ENCODE measurements around the gene RAP2A. TPM values are rescaled to one million over a fixed set of nuclear protein-coding genes. Genes with fewer than 3 reads are reported as not detected.
A peak's percentile ranks its signal among the peaks of the same experiment; 100 is the strongest.

The RAP2A gene
- total RNA-seq, 1 donor from 2014 or later, result 42.5 TPM

GRCh38 chr13:97394542-97394941 is 39.4 kb upstream of the RAP2A start:
- Histone ChIP-seq H3K4me1 (no peaks in the 10 kb centered on the region), H3K9me3 (no peaks in the 10 kb centered on the region), H3K27ac (no peak overlapping the region), H3K36me3 (peaks cover 23% of the 10 kb centered on the region), H3K27me3 (ENCODE audit: low read depth) (no peaks in the 10 kb centered on the region), H3K4me3 (no peak overlapping the region)
- intact Hi-C loops (cut with DNase I), result no loop called here
- DNase-seq (no peak), ATAC-seq (no peak)
- TF ChIP-seq, protein P1, sequence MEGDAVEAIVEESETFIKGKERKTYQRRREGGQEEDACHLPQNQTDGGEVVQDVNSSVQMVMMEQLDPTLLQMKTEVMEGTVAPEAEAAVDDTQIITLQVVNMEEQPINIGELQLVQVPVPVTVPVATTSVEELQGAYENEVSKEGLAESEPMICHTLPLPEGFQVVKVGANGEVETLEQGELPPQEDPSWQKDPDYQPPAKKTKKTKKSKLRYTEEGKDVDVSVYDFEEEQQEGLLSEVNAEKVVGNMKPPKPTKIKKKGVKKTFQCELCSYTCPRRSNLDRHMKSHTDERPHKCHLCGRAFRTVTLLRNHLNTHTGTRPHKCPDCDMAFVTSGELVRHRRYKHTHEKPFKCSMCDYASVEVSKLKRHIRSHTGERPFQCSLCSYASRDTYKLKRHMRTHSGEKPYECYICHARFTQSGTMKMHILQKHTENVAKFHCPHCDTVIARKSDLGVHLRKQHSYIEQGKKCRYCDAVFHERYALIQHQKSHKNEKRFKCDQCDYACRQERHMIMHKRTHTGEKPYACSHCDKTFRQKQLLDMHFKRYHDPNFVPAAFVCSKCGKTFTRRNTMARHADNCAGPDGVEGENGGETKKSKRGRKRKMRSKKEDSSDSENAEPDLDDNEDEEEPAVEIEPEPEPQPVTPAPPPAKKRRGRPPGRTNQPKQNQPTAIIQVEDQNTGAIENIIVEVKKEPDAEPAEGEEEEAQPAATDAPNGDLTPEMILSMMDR (IDR thresholded peaks at IDR 0.05), result no peak

GRCh38 chr13:97395447-97396136 is 38.4 kb upstream of the RAP2A start:
- Histone ChIP-seq H3K4me3 (no peak overlapping the region), H3K27me3 (ENCODE audit: low read depth) (no peaks in the 10 kb centered on the region), H3K27ac (no peak overlapping the region), H3K36me3 (peaks cover 23% of the 10 kb centered on the region), H3K9me3 (no peaks in the 10 kb centered on the region), H3K4me1 (no peaks in the 10 kb centered on the region)
- intact Hi-C loops (cut with DNase I), result no loop called here
- ATAC-seq (no peak), DNase-seq (no peak)
- TF ChIP-seq, protein P1 (IDR thresholded peaks at IDR 0.05), result no peak

DNA sequence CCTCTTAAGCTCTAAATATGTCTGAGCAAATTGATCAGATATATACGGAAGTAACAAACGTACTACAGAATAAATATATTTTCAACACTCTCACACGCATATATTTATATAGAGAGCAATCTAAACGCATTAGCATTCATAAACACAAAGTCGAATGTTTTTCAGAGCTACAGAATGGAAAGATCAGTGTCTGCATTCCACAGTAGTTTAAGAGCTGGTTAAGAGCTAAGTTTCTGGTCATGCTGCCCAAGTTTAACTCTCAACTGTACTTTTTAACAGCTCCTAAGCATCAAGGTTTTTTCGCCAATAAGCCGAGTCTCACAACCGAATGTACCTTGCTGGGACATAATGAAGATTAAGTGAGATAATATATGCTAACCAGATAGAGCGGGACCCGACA is 36.7 kb upstream of the RAP2A start:
- TF ChIP-seq, protein P1 (IDR thresholded peaks at IDR 0.05), result no peak
- no peak overlapping the region for H3K4me3 ChIP-seq
- intact Hi-C loops (cut with DNase I), result no loop called here
- H3K4me1 ChIP-seq, result no peaks in the 10 kb centered on the region
- H3K36me3 ChIP-seq, result peaks cover 11% of the 10 kb centered on the region
- no peaks in the 10 kb centered on the region for H3K27me3 ChIP-seq (ENCODE audit: low read depth)
- no peaks in the 10 kb centered on the region for H3K9me3 ChIP-seq
- DNase-seq (no peak), ATAC-seq (peak in 1 of 2 donors; percentile 47)
- H3K27ac ChIP-seq, result no peak overlapping the region

DNA sequence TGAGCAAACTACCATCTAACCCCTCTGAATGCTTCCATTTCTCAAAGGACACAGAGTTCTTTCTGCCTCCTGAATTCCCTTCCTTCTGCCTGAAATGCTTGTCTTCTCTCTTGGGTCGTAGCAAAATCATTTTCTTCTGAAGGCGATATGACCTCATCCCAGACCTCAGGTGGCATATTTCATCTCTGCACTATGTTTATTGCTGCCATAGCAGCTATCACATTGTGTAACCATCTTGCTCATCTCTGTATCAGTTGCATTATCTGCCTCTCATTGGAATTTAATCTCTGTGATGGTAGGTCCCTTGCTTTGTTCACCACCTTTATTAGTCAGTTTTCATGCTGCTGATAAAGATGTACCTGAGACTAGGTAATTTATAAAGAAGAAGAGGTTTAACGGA is 32.5 kb upstream of the RAP2A start:
- no peak overlapping the region for H3K27ac ChIP-seq
- H3K9me3 ChIP-seq, result no peaks in the 10 kb centered on the region
- TF ChIP-seq, protein P1 (IDR thresholded peaks at IDR 0.05), result no peak
- H3K27me3 ChIP-seq (ENCODE audit: low read depth), result no peaks in the 10 kb centered on the region
- H3K4me1 ChIP-seq, result no peaks in the 10 kb centered on the region
- no peak overlapping the region for H3K4me3 ChIP-seq
- ATAC-seq (no peak), DNase-seq (no peak)
- intact Hi-C loops (cut with DNase I), result no loop called here
- H3K36me3 ChIP-seq, result no peaks in the 10 kb centered on the region

DNA sequence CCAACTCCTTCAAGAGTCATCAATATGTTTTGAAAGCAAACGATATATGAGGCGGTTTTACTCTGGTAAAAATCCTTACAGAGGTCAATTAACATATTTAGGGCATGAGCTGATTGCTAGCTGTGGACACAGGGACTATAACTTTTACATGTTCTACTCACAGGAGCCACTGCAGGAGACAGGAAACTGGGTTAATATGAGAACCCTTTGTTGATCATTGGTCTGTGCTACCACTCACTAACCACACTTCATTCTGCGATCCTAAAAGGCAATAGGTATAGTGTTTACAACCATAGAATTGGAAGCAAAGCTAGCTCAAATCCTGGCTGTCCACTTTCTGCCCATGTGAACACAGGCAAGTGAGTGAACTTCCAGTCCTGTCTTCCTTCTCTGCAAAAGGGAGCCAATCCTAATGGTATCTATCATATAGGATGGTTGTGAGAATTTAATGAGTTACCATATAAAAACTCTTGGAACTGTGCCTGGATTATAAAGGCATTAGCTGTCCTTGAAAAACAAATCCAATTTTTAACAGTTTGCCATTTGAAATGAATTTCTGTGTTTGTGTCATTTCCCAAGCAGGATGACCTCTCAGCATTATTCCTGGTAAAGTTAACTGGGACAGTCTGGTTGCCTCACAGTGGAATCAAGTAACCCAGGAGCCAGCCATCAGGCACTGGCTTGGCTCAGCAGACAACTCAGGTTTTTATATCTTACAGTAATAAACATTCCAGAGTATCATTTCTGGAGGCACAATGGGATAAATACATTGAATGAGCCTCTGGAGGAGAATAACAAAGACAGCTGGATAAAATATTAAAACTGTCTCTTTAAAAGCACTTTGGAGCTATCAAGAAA is 29.8 kb upstream of the RAP2A start:
- no peaks in the 10 kb centered on the region for H3K36me3 ChIP-seq
- H3K4me1 ChIP-seq, result no peaks in the 10 kb centered on the region
- no peak overlapping the region for H3K4me3 ChIP-seq
- H3K27me3 ChIP-seq (ENCODE audit: low read depth), result no peaks in the 10 kb centered on the region
- TF ChIP-seq, protein P1 (IDR thresholded peaks at IDR 0.05), result no peak
- H3K27ac ChIP-seq, result no peak overlapping the region
- intact Hi-C loops (cut with DNase I), result no loop called here
- DNase-seq, result no peak
- no peak for ATAC-seq
- H3K9me3 ChIP-seq, result no peaks in the 10 kb centered on the region

All from lower lobe of right lung (tissue), 2 donors.